Naive B cell (primary cell): ENCODE data around the gene DMXL2. TPM values are rescaled to one million over a fixed set of nuclear protein-coding genes. Genes with fewer than 3 reads are reported as not detected.
"Not testable (repeated sequence)": the region's sequence is repeated elsewhere in the genome, so short reads cannot be mapped to it uniquely, and the experiment has no call there.

Experiments
- ATAC-seq, 2 donors: fragments of 150-1000 bp; cut with Tn5 transposase; 2 replicates each; pipeline ENCODE4 v1.10.0; 2021; ENCODE audit warnings: low read depth in 2 of 2, mild to moderate bottlenecking in 2 of 2, moderate library complexity in 2 of 2
- DNase-seq: peaks from one replicate; pipeline ENCODE4 v3.0.0; 2022
- H3K27ac Mint-ChIP-seq, 6 donors: one replicate each; pipeline ENCODE4 v1.8.0; 2020 to 2022; ENCODE audit warnings: mild to moderate bottlenecking in 6 of 6, mixed read lengths in 6 of 6, moderate library complexity in 5 of 6, inconsistent platforms in 2 of 6
- H3K27me3 Mint-ChIP-seq, 3 donors: one replicate each; pipeline ENCODE4 v1.8.0; 2021 to 2022; ENCODE audit warnings: mixed read lengths in 3 of 3, mild to moderate bottlenecking in 1 of 3
- H3K36me3 Mint-ChIP-seq, 2 donors: one replicate each; pipeline ENCODE4 v1.8.0; 2020 to 2022; ENCODE audit warnings: mixed read lengths in 2 of 2, inconsistent platforms in 1 of 2, mild to moderate bottlenecking in 1 of 2
- H3K4me1 Mint-ChIP-seq, 3 donors: one replicate each; pipeline ENCODE4 v1.8.0; 2020 to 2022; ENCODE audit warnings: mixed read lengths in 3 of 3, inconsistent platforms in 1 of 3, mild to moderate bottlenecking in 1 of 3, moderate library complexity in 1 of 3
- H3K4me3 Mint-ChIP-seq, 8 donors: one replicate each; pipeline ENCODE4 v1.8.0; 2020 to 2022; ENCODE audit warnings: mild to moderate bottlenecking in 8 of 8, mixed read lengths in 8 of 8, moderate library complexity in 8 of 8, inconsistent platforms in 2 of 8
- H3K9me3 Mint-ChIP-seq, 7 donors: one replicate each; pipeline ENCODE4 v1.8.0; 2020 to 2022; ENCODE audit warnings: mixed read lengths in 7 of 7, mild to moderate bottlenecking in 5 of 7, inconsistent platforms in 2 of 7, moderate library complexity in 1 of 7
- polyA plus RNA-seq, 6 donors: library from polyadenylated mRNA; unstranded; fragments of 300-500 nt; fragmentation: Illumina TruSeq; gene quantifications; one replicate each; pipeline ENCODE4 v1.2.3, GENCODE V29; 2021; ENCODE audit warnings: low read depth in 6 of 6

Gene DMXL2, protein sequence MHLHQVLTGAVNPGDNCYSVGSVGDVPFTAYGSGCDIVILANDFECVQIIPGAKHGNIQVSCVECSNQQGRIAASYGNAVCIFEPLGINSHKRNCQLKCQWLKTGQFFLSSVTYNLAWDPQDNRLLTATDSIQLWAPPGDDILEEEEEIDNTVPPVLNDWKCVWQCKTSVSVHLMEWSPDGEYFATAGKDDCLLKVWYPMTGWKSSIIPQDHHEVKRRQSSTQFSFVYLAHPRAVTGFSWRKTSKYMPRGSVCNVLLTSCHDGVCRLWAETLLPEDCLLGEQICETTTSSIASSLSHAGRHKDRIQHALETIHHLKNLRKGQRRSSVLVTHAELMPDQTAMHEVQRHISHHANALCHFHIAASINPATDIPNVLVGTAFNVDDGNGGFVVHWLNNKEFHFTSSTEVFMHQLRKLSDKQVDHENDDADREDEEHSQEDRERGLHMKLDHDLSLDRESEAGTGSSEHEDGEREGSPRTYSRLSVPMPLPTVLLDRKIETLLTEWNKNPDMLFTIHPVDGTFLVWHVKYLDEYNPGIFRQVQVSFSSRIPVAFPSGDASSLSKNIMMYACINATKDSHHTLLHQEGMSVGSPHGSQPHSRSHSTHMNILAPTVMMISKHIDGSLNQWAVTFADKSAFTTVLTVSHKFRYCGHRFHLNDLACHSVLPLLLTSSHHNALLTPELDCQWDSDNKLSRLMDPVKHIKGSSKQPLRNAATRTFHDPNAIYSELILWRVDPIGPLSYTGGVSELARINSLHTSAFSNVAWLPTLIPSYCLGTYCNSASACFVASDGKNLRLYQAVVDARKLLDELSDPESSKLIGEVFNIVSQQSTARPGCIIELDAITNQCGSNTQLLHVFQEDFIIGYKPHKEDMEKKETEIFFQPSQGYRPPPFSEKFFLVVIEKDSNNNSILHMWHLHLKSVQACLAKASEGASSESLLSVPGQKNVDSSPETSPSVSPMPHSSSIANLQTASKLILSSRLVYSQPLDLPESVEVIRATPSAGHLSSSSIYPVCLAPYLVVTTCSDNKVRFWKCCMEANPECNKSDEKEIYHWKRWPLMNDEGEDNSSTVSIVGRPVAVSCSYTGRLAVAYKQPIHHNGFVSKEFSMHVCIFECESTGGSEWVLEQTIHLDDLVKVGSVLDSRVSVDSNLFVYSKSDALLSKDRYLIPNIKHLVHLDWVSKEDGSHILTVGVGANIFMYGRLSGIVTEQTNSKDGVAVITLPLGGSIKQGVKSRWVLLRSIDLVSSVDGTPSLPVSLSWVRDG (N-terminal part only)
- polyA plus RNA-seq, result under 1 TPM in 2 of 6 donors, not detected in 4; 0.10 to 0.14 TPM

DNA sequence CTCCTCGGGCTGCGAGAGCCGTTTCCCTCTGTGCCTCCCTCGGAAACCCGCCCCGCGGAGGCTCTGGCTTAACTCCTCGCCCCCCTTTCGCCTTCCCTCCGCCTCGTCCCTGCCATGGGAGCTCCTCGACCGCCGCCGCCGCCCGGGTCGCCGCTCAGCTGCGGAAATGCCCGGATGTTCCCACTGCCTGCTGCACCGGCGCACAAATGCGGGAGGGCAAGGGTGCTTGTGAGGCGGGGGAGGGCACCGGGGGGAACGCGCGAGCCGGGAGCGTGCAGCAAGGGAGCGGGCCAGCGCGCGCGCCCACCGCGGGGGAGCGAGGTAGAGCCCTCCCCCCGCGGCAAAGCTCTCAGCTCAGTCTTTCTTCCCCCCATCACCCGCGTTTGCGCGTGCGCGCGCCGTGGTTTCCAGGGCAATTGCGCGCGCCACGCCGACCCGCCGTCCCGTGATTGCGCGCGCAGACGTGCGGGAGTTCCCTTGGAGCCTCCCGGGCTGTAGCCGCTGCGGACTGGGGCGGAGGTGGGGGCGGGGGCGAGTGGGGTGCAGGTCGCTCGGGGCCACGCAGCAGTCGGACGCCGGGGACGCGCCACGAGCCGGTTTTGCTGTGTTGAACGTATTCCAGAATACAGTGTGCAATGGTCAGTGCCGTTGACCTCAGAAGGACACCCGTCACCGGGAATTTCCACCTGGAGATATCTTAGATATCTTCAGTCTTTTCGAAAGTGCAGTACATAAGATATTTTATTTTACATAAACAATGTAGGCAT lies at the start of gene DMXL2:
TSS of gene DMXL2 (minus strand) at position 168 of the 767 bp plus-strand sequence. CDS start 226 bp downstream, outside the sequence.
- DNase-seq, result peak; percentile 21
- Mint-ChIP-seq H3K4me3 (peak within 1 kb of the TSS; percentile 77 to 91 (median 86)), H3K9me3 (no peaks in the 10 kb centered on the region), H3K36me3 (peaks cover 0 to 4% of the 10 kb centered on the region in 2 donors), H3K27me3 (peaks cover 17 to 31% (median 28%) of the 10 kb centered on the region in 3 donors), H3K27ac (peak within 1 kb of the TSS in 3 of 6 donors; percentile 39 to 59 (median 53)), H3K4me1 (peaks cover 14 to 21% (median 20%) of the 10 kb centered on the region in 3 donors)
- ATAC-seq, result peak; percentile 59 to 60

DNA sequence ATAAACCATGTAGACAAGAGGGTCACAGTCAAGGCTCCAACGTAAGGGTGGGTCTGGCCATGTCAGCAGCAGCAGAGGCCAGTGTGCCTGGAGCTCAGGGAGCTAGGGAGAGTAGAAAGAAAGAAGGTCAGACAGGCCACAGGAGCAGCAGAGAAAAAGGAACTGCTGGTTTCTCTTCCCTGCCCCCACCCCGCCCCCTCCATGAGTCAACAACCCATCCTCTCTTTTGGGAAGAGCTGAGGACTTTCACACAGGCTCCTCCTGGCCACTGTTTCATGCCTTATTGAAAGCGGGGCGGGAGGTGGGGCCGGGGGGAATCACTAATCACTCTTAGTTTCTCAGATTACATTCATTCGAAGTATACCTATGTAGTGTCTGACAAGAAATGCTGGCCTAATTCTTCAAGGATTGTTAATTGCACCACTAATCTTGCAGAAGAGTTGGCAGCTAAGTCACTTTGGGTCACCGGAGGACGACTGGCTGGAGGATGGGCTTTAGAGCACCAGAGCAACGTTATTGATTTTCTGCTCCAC lies 49.6 kb upstream of the DMXL2 start:
- Mint-ChIP-seq H3K4me3 (no peak overlapping the region), H3K4me1 (peaks cover 2 to 7% (median 6%) of the 10 kb centered on the region in 3 donors), H3K27me3 (peaks cover 35 to 43% (median 43%) of the 10 kb centered on the region in 3 donors), H3K27ac (no peak overlapping the region), H3K9me3 (no peaks in the 10 kb centered on the region), H3K36me3 (peaks cover 0 to 7% of the 10 kb centered on the region in 2 donors)
- DNase-seq (no peak), ATAC-seq (no peak)

DNA sequence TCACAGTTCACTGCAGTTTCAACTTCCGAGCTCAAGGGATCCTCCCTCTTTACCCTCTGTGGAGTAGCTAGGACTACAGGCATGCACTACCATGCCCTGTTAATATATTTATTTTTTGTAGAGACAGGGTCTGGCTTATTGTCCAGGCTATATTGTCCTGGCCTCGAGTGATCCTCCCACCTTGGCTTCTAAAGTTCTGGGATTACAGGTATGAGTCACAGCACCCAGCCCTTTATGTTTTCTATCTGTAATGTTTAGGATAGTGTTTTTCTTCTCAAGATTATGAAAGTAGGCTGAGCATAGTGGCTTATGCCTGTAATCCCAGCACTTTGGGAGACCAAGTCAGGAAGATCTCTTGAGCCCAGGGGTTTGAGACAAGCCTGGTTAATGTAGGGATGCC lies 46.8 kb upstream of the DMXL2 start:
- Mint-ChIP-seq H3K9me3 (no peaks in the 10 kb centered on the region), H3K27ac (peak overlapping the region in 1 of 6 donors; percentile 9), H3K4me1 (peaks cover 2 to 7% (median 5%) of the 10 kb centered on the region in 3 donors), H3K27me3 (peaks cover 31 to 33% (median 31%) of the 10 kb centered on the region in 3 donors), H3K4me3 (no peak overlapping the region), H3K36me3 (no peaks in the 10 kb centered on the region)
- DNase-seq (no peak), ATAC-seq (no peak)

DNA sequence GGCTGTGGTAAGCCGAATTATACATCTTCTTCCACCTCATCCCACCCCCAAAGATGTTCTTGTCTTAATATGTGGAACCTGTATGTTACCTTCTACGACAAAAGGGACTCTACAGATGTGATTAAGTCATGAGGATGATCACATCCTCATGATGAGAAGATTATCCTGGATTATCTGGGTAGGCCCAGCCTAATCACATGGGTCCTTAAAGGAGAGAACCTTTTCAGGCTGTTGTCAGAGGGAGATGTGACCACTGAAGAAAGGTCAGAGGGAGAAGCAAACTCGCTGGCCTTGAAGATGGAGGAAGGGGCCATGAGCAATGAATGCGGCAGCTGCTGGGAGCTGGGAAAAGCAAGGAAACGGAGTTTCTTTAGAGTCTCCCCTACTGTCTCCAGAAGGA lies 45.9 kb upstream of the DMXL2 start:
- H3K36me3 Mint-ChIP-seq, result no peaks in the 10 kb centered on the region
- no peak for DNase-seq
- peaks cover 28 to 29% (median 28%) of the 10 kb centered on the region in 3 donors for H3K27me3 Mint-ChIP-seq
- no peak for ATAC-seq
- H3K9me3 Mint-ChIP-seq, result no peaks in the 10 kb centered on the region
- peaks cover 2 to 7% (median 5%) of the 10 kb centered on the region in 3 donors for H3K4me1 Mint-ChIP-seq
- no peak overlapping the region for H3K27ac Mint-ChIP-seq
- no peak overlapping the region for H3K4me3 Mint-ChIP-seq

DNA sequence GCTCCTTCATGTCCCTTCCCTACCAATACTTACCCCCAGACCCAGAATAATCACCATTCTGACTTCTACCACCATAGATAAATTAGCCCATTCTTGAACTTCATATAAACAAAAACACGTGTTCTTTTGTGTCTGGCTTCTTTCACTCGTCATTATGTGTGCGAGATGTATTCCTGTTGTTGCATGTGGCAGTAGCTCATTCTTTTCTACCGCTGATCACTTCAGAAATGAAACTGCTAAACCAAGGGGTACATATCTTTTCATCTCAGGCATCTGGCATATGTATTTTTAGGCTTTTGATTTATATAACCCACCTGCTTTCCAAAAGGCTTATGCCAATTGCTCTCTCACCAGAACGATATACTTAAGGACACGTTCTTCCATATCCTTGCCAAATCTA lies 44.9 kb upstream of the DMXL2 start:
- H3K27me3 Mint-ChIP-seq, result peaks cover 20 to 25% (median 21%) of the 10 kb centered on the region in 3 donors
- H3K27ac Mint-ChIP-seq, result no peak overlapping the region
- DNase-seq (no peak), ATAC-seq (no peak)
- H3K36me3 Mint-ChIP-seq, result no peaks in the 10 kb centered on the region
- H3K9me3 Mint-ChIP-seq, result no peaks in the 10 kb centered on the region
- no peak overlapping the region for H3K4me3 Mint-ChIP-seq
- peaks cover 2 to 7% (median 5%) of the 10 kb centered on the region in 3 donors for H3K4me1 Mint-ChIP-seq

DNA sequence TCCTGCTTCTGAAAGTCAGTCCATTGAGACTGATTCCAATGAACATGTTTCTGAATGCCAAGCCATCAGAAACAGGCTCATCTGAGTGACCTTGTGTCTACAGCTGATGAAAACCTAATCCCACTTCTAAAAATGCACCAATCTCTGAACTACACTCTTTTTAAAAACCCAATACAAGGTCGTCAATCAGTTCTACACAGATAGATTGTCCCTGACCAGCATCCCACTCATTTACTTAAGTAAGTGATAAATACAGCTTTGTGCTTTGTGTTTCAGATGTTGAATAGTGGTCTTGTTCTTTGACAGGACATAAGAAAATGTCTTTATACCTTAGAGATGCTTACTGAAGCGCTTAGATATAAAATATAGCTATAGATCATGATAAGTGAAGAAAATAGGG lies 38.5 kb upstream of the DMXL2 start:
- no peaks in the 10 kb centered on the region for H3K36me3 Mint-ChIP-seq
- no peak overlapping the region for H3K4me3 Mint-ChIP-seq
- no peaks in the 10 kb centered on the region for H3K27me3 Mint-ChIP-seq
- H3K27ac Mint-ChIP-seq, result no peak overlapping the region
- DNase-seq, result no peak
- no peaks in the 10 kb centered on the region for H3K4me1 Mint-ChIP-seq
- H3K9me3 Mint-ChIP-seq, result no peaks in the 10 kb centered on the region
- ATAC-seq, result no peak

DNA sequence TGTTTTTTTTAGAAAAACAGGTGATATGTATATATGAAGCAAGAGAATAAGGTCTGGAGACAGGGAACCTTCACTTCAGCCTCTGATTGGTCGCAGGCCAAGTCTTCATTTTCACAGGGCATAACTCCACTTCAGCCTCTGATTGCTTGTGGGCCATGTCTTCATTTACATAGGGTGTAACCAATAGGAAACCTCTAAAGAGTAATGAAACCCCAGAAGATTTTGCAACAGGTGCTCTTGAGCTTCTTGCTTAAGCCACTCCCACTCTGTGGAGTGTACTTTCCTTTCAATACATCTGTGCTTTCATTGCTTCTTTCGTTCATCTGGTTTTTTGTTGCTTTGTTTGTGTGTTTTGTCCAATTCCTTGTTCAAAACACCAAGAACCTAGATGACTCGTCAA lies 36.1 kb upstream of the DMXL2 start:
- H3K9me3 Mint-ChIP-seq, result no peaks in the 10 kb centered on the region
- H3K4me3 Mint-ChIP-seq, result no peak overlapping the region
- no peak overlapping the region for H3K27ac Mint-ChIP-seq
- ATAC-seq, result no peak
- DNase-seq, result no peak
- no peaks in the 10 kb centered on the region for H3K36me3 Mint-ChIP-seq
- no peaks in the 10 kb centered on the region for H3K27me3 Mint-ChIP-seq
- no peaks in the 10 kb centered on the region for H3K4me1 Mint-ChIP-seq

DNA sequence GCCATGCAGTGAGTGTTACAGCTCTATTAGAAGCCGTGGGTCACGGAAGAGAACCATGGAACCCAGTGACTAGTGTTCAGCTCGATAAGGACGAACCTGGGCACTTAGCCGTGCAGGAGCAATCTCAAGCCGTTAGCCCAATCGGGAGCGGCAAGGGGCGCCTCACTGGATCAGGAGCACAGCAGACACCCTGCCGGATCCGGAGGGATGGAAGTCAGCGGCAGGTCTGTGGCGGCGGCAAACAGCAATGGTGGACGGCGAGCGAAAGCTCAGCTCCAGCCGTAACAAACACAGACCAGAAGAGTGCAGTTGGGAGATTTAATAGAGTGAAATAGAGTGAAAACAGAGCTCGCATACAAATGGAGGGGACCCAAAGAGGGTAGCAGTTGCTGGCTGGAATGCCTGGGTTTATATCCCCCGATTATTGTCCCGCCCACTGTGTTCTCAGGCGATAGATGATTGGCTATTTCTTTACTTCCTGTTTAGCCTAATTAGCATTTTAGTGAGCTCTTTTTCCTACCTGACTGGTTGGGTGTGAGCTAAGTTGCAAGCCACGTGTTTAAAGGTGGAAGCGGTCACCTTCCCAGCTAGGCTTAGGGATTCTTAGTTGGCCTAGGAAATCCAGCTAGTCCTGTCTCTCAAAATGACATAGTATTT lies 33.0 kb upstream of the DMXL2 start:
- peak; percentile 3 for DNase-seq
- H3K27me3 Mint-ChIP-seq, H3K27ac Mint-ChIP-seq, H3K36me3 Mint-ChIP-seq, H3K4me1 Mint-ChIP-seq, ATAC-seq, H3K9me3 Mint-ChIP-seq, H3K4me3 Mint-ChIP-seq: not testable (repeated sequence)

DNA sequence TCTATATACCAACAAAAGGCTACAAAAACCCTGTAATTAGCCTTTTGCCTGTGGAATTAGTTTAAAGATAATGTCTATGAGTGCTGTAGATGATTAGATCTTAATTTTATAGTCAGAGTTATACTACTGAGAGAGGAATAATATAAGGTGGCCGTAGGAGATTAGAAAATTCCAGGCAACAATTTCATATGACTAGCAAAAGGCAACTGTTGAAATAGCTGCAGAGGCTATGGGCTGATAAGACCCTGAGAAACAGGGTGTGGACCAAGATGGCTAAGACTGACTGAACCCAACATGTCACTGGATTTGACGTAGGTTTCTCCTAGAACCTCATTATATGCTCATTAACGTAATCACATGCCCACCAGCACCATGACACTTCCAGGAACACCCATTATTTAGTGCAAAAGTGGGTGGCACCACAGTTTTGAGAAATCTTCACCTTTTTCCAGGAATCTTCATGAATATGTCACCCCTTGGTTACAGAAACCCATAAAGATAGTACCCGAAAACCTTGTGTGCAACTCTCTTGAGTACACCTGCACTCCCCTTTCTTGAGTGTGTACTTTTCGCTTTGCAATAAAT lies 29.6 kb upstream of the DMXL2 start:
- H3K4me3 Mint-ChIP-seq, result no peak overlapping the region
- no peaks in the 10 kb centered on the region for H3K9me3 Mint-ChIP-seq
- DNase-seq (no peak), ATAC-seq (no peak)
- no peaks in the 10 kb centered on the region for H3K4me1 Mint-ChIP-seq
- H3K27me3 Mint-ChIP-seq, result peaks cover 0 to 7% (median 0%) of the 10 kb centered on the region in 3 donors
- no peaks in the 10 kb centered on the region for H3K36me3 Mint-ChIP-seq
- peak overlapping the region in 1 of 6 donors; percentile 64 for H3K27ac Mint-ChIP-seq

DNA sequence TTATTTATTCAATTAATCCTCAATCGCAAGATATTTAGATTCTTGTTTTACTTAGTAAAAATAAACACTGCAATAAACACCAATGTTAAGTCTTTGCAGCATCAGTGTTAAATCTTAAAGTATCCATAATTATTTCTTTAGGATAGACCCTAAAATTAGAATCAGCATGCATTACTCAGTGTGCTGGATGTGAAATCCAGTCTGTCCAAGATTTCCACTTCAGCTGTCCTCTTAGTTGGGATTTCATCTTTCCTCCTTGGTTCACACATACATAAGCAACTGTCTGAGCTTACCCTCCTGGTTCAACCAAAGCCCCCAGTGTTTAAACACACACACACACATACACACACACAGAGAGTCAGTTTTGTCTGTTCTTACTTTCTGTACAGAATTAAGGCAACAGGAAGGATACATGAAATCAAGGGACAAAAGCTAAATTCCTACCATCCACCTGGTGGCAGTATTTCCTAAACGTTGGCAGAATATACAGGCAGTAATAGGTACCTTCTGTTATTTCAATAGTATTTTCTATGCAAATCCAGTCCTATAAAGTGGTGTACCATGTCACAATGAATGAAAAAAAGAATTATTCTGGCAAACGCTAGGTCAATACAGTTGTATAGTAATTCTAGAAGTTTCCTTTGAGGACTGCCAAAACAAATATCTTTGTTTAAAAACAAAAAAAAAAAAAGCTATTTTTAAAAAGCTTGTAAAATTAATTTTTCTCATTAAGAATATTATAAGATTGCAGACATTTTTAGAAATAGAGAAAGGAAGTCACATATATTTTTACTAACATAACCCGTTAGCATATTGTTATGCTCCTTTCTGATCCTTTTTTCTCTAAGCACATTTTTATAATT lies 27.3 kb upstream of the DMXL2 start:
- H3K9me3 Mint-ChIP-seq, result no peaks in the 10 kb centered on the region
- H3K27ac Mint-ChIP-seq, result no peak overlapping the region
- H3K4me1 Mint-ChIP-seq, result no peaks in the 10 kb centered on the region
- no peak overlapping the region for H3K4me3 Mint-ChIP-seq
- ATAC-seq (peak; percentile 76 to 79), DNase-seq (peak; percentile 65)
- peaks cover 0 to 7% (median 0%) of the 10 kb centered on the region in 3 donors for H3K27me3 Mint-ChIP-seq
- H3K36me3 Mint-ChIP-seq, result no peaks in the 10 kb centered on the region

DNA sequence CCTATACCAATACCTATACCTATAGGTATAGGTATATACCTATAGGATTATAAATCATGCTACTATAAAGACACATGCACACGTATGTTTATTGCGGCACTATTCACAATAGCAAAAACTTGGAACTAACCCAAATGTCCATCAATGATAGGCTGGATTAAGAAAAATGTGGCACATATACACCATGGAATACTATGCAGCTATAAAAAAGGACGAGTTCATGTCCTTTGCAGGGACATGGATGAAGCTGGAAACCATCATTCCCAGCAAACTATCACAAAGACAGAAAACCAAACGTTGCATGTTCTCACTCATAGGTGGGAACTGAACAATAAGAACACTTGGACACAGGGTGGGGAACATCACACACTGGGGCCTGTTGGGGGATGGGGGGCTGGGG lies 26.1 kb upstream of the DMXL2 start:
- not testable (repeated sequence) for H3K27me3 Mint-ChIP-seq, H3K36me3 Mint-ChIP-seq, ATAC-seq, H3K9me3 Mint-ChIP-seq, DNase-seq, H3K27ac Mint-ChIP-seq, H3K4me1 Mint-ChIP-seq, H3K4me3 Mint-ChIP-seq
